Body of pancreas (tissue), 4 donors: ENCODE measurements around the gene EYA2.

Source experiments
- CTCF ChIP-seq, 7 experiments: fragments of 450-650 bp in 4 of 7; fragments of 200-600 bp in 3 of 7; sonication (generic) in 3 of 7; IDR thresholded peaks; one replicate each; pipeline ENCODE4 v1.5.1; 2016 to 2019; ENCODE audit warnings: antibody characterized with exemption in 7 of 7
- POLR2A ChIP-seq, 3 donors: fragments of 450-650 bp; IDR thresholded peaks; one replicate each; pipeline ENCODE4 v1.6.1; 2016; ENCODE audit warnings: antibody characterized with exemption in 3 of 3, mild to moderate bottlenecking in 2 of 3

GRCh38 chr20:47115694-47116093 is 221.1 kb downstream of the EYA2 start:
- TF ChIP-seq CTCF (IDR thresholded peaks at IDR 0.05), result no peak
- TF ChIP-seq POLR2A (IDR thresholded peaks at IDR 0.05), result no peak
